Fibroblast of the conjunctiva (primary cell): Measurements from ENCODE around the gene KLHL18.
"Not testable (repeated sequence)": the region's sequence is repeated elsewhere in the genome, so short reads cannot be mapped to it uniquely, and the experiment has no call there.

Experiments
- DNase-seq: peaks from one replicate; pipeline ENCODE4 v3.0.0-alpha.2; 2010; ENCODE audit warnings: low read depth

Gene KLHL18

DNA sequence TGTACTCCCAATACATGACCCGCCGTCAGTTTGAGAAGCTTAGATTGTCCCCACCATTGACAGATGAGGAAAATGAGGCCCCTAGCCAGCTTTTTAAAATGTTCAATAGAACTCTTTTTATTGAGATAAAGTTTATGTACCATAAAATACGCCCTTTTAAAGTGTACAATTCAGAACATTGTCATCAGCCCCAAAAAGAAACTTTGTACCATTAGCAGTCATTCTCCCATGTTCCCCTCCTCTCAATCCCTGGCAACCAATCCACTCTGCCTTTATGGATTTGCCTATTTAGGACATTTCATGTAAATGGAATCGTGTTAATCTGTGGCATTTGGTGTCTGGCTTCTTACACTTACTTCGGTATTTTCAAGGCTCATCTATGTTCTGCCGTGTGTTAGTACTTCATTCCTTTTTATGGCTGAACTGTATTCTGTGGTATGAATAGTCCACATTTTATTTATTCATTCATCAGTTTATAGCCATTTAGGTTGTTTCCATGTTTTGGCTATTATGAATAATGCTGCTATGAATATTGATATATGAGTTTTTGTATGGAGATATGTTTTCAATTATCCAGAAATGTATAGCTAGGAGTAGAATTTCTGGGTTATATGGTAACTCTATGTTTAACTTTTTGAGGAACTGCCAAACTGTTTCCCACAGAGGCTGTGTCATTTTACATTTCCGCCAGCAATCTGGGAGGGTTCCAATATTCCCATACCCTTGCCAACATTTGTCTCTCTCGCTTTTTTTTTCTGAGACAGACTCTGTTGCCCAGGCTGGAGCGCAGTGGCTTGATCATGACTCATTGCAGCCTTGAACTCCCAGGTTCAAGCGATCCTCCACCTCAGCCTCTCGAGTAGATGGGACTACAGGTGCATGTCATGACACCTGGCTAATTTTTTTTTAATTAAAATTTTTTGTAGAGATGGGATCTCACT lies 82.7 kb downstream of the KLHL18 start:
- peak; percentile 63 for DNase-seq

DNA sequence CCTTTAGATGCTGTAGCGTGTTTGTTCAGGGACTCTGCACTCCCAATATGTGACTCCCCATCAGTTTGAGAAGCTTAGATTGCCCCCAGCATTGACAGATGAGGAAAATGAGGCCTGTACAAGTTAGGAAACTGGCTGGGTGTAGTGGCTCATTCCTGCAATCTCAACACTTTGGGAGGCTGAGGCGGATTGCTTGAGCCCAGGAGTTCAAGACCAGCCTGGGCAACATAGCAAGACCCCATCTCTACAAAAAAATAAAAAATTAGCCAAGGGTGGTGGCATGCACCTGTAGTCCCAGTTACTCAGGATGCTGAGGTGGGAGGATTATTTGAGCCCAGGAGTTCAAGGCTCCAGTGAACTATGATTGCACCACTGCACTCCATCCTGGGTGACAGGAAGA lies 84.1 kb downstream of the KLHL18 start:
- DNase-seq: no peak

DNA sequence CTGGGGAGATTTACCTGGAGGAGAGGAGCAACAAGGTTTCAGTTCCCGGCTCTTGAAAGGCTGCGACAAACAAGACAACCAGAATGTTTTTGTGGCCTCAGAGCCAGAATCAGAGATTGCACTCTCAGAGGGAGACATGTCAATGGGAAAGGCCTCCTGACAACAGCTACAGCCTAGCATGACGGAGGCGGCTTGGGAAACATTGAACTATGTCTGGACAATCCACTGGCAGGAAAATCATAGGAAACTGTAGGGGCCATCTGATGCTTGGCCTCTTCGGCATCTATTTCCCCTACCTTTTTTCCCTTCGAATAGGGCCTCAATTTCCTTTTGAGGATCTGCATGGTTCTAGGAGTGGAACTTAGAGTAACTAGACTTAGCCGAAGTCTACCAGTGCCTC lies 84.9 kb downstream of the KLHL18 start:
- DNase-seq: no peak

DNA sequence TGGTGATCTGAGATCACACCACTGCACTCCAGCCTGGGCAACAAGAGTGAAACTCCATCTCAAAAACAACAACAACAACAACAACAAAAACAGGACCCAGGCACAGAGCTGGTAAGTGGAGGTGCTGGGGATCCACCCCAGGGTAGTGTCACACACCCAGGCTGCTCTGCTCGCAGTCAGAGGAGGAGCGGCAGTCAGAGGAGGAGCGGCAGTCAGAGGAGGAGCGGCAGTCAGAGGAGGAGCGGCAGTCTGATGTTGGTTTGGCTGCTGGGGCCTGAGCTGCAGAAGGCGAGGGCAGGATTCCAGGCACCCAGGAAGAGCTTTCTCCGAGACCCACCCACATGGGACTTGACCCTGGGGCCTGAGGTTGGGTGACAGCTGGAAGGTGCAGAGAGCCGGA lies 87.3 kb downstream of the KLHL18 start:
- DNase-seq: not testable (repeated sequence)

DNA sequence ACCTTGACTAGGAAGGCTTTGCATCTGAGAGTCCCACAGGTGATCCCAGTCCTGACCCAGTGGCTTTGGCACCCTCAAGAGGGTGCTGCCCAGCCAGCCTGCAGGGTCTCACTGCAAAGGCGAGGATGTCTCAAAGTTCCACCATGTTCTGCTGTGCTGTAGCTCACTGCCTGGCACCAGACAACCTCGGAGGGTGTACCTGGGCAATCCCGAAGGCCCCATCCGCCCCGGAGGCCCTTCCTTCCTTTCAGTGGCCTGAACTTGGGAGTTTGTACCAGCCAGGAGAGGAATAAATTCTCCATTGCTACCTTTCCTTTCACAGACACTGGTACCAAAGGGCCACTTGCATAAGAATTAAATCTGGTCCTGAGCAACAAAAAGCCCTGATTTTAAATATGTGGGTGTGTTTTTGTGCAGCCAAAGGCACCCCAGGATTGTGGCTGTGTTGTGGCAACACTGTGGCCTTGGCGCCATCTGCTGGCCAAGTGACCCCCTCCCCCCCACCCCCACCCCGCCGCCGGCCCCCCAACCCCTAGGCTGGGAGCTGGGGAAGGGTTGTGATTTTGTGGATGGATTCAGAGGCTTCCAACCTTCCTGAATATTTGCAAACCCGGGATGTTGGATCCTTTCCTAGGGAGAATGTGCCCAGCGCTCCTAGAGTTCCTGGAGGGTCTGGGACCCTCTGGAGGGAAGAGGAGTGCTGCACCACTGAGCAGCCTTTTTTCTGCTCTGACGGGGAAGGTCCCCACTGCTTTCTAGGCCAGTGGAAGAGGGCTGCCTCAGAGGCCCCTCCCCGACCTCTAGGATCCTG lies 88.3 kb downstream of the KLHL18 start:
- no peak for DNase-seq

DNA sequence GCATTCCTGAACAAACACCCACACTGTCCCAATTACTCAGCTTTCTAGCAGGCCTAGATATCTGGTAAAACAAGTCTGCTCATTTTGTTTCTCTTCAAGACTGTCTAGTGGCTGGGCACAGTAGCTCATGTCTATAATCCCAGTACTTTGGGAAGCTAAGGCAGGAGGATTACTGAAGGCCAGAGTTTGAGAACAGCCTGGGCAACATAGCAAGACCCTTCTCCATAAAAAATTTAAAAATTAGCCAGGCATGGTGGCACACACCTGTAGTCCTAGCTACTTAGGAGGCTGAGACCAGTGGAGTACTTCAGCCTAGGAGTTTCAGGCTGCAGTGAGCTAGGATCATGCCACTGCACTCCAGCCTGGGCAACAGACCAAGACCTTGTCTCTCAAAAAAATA lies 91.8 kb downstream of the KLHL18 start:
- no peak for DNase-seq

DNA sequence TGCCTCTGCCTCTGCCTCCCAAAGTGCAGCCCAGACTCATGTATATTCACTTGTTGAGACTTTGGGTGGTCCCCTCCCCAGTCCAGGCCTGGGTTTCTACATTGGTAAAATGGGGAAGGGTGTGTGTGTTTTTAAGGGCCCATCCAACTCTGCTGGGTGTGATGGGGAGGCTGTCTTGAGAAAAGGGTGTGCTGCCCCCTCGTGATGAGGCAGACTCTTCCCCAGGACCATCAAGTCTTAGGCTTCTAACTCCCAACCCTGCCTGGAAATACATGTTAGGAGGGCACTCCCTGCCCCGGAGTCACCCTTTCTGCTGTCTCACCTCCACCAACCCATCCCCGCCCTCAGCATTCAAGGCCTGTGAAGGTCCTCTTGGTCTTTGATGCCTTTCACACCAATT lies 93.6 kb downstream of the KLHL18 start:
- DNase-seq: no peak

DNA sequence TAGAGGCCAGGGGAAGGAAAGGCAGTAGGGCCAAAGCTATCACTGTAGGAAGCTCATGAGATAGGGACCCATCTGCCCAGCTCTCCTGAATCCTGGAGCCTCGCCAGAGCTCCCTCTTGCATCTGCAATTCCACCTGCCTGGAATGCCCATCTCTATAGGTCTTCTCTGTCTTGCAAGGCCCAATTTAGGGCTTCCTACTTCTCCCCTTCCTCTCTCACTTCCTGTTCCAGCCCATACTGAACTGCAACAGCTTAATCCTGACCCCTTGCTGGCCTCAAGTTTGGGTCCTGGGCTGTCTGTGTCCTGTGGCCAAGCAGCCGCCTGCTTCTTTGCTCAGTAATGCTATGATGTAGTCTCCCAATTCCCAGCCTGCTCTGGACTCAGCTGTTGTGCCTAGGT lies 94.4 kb downstream of the KLHL18 start:
- DNase-seq: no peak

DNA sequence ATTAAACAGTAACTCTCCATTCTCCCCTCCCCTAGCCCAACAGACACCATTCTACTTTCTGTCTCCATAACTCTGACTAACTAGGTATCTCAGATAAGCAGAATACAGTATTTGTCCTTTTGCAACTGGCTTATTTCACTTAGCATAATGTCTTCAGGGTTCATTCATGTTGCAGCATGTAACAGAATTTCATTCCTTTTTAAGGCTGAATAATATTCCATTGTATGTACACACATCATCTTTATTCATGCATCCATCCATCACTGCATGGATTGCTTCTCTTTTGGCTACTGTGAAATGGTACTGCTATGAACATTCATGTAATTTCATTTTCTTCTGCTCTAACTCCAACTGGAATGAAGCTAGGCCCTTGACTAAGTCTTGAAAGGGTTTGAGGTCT lies 96.1 kb downstream of the KLHL18 start:
- no peak for DNase-seq

DNA sequence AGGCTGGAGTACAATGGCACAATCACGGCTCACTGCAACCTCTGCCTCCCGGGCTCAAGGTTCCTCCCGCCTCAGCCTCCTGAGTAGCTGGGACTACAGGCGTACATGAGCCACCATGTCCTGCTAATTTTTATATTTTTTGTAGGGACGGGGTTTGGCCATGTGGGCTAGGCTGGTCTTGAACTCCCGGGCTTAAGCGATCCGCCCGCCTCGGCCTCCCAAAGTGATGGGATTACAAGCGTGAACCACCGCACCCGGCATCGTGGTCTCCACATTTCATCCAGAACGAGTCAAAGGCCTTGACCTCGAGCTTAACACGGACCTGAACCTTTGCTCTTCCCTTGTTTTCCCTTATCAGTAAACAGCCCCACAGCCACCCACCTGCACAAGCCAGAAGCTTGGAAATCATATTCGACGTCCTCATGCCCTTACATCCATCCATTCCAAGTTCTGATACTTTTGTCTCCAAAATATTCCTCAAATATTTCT lies 96.7 kb downstream of the KLHL18 start:
- no peak for DNase-seq

DNA sequence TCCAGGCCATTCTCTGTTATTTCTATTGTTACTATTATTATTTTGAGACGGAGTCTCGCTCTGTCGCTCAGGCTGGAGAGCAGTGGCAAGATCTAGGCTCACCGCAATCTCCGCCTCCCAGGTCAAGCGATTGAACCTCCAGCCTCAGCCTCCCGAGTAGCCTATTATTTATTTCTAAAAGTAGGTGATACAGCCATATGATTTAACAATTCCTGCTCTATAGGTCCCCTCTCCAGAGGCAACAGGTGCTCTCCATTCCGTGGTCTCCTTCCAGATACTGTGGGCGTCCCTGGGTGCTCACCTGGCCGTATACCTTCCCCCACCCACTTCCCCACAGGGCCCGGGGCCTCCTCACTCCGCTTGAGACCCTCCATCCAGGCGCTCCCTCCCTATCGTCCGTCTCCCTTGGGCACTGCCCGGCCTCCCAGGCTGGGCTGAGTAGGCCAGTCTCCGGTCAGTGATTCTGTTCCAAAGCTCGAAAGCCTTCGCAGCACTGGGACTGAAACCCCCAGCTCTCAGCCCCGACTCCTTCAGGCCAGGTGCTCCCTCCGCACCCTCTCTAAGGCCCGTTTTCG lies 97.4 kb downstream of the KLHL18 start:
- DNase-seq: no peak

DNA sequence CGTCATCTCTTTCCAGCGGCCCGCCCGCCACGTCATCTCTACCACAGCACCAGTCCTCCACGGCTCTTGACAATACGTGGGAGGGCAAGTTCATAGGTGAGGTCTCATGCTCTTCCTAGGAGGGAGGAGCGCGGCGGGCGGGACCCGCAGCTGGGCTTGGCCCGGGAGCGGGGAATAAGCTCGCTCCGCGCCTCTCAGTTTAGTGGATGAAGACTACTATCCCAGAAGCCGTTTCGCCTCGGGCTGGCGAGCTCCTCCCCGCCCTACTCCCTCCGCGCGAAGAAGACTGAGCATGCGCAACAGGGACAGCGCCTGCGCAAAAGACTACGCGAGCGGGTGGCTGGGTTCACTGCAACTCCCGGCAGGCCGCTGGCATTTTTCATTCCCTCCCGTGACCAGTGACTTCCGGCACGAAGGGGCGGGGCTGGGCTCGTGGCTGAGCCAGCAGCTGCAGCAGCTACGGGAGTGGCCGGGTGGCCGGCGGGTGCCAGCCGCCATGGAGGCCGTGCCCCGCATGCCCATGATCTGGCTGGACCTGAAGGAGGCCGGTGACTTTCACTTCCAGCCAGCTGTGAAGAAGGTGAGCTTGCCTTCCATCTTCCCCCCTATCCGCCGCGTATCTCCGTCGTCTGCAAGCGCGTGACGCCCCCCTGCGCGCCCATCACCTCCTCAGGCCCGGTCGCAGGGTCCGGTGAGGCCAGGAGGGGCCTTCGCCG lies 98.0 kb downstream of the KLHL18 start, which contains the start of gene PTPN23:
PTPN23 (plus strand) TSS at position 421 of the 716 bp plus-strand sequence; CDS start at position 497, 76 bp downstream.
- peak; percentile 99 for DNase-seq

DNA sequence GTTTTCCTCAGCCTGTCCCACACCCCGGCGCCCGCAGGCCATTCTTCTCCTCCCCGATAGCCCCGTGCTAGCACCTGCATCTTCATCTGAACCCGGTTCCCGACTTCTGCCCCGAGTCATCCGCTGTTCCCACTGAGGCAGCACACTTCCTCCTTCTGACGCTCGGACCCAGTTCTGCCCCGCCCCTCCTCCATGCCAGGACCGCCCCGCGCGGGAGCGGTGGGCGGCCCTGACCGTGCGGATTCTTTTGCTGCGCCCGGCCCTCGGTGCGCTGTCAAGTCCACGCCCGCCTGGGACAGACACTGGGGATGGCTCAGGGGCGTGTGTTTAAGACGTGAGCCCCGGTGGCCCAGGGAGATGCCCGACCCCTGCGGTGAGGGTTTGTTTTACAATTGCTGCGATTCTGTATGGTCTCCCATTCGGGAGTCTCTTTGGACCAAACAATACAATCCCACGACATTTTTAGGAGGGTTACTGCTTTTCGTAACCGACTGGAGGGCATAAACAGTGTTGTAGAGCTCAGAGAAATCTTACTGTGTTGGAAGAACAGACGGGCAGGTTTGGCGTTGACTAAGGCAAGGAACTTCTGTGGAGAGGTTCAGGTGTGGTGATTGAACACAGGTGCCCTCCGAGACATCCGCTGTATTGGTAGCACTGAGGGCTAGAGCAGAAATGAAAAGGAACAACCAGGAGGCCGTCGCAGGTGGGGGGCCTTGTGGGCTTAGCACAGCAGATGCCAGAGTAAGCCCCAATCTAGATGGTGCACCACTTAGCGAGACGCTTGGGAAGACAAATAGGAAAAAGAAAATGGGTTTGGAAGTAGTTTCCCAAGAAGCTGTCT lies 98.8 kb downstream of the KLHL18 start:
- DNase-seq: peak; percentile 74

DNA sequence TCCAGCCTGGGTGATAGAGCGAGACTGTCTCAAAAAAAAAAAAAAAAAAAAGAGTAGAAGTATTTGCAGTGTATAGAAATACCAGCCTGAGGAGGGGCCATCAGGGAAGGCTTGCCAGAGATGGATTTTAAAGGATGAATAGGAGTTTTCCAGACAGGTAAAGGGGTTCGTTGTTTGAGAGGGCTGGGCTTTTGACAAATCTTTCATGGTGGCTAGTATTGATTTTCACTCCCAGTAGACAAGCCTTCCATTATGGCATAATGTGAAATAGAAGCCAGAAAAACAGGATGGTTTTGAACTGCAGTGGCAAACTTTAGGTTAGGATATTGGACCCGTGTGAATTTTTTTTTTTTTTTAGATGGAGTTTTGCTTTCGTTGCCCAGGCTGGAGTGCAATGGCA lies 101.7 kb downstream of the KLHL18 start:
- DNase-seq: no peak

DNA sequence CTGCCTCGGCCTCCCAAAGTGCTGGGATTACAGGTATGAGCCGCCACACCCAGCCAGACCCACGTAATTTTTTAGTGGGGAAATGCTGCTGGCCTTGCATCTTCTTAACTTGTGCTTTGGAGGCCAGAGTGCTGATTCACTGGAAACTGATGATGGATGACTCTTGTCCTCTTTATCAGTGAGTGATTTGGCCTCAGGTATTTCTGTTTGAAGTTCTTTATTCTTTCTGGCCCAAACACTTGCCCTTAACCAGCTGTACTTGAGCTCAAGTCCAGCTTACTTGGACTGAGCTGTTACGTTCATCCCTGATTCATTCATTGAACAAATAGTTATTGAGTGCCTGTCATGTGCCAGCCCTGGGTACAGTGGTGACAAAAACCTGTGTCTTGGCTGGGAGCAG lies 102.3 kb downstream of the KLHL18 start:
- no peak for DNase-seq

DNA sequence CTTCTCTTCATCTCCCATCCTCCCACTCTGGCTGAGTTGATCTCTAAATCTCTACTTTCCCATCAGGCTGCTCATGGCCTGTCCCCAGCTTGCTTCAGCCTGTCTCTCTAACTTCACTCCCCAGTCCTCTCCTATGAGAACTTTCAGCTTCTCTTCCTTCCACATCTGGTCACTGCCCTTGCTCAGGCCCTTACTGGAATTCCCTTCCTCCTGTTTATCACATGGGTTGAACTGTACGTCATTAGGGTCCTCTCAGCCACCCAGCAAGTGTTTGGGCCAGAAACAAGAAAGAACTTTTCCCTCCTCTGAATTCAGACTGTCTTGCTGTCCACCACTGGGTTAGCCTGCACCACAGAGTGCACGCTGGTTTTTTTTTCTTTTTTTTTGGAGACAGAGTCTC lies 103.1 kb downstream of the KLHL18 start:
- DNase-seq: no peak

DNA sequence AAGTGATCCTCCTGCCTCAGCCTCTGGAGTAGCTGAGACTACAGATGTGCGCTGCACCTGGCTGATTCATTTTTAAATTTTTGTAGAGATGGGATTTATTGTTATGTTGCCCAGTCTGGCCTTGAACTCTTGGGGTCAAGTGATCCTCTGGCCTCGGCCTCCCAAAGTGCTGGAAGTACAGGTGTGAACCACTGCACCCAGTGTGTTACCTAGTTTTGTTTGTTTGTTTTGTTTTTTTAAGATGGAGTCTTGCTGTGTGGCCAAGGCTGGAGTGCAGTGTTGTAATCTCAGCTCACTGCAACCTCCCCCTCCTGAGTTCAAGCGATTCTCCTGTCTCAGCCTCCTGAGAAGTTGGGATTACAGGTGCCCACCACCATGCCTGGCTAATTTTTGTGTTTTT lies 110.2 kb downstream of the KLHL18 start:
- no peak for DNase-seq

DNA sequence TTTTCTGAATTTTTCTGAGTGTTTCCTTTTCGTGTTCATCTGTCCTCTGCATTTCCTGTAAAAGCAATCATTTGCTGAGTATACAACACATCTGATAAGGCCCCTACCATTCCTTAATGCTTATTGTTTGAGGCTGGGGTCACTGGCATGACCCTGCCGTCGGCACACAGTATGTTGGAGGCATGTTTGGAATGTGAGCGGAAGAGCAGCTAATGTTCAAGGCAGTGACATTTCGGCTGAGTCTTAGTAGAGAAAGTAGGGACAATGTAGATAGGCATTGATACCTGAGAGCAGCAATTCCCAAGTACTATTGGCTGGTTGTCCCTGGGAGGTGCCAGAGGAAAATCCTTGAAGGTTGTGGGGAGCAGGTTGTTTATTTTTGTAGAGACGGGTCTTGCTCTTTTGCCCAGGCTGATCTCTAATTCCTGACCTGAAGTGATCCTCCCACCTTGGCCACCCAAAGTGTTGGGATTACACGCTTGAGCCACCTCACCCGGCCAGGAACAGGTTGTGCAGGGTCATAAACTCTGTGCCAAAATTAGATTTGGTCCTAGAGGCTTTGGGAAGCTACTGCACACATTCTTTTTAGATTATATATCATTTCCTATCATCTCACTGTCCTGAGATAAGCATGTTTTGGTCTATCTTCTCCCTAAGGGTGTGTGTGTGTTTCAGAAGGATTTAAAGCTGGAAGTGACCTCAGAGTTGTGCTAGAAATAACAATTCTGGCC lies 111.6 kb downstream of the KLHL18 start:
- no peak for DNase-seq

DNA sequence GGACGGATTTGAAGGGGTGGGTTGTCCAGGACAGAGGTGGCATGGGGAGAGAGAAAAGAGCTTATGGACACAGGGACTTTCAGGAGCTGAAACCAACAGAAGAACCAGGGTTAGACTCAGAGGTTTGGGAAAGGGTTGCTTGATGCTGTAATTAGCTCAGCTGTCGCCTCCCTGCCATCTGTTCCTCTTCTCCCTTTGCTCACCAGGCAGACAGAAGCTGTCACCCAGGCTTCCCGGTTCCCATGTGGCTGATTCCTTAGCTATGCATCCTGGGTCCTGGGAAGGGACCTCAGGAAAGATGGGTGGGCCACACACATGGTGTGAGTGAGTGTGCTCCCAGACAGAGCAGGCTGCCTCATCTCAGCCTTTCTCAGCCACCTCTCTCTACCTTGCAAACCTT lies 112.1 kb downstream of the KLHL18 start:
- DNase-seq: no peak
